Measurements from ENCODE around the gene RBM6.

RBM6 gene

DNA sequence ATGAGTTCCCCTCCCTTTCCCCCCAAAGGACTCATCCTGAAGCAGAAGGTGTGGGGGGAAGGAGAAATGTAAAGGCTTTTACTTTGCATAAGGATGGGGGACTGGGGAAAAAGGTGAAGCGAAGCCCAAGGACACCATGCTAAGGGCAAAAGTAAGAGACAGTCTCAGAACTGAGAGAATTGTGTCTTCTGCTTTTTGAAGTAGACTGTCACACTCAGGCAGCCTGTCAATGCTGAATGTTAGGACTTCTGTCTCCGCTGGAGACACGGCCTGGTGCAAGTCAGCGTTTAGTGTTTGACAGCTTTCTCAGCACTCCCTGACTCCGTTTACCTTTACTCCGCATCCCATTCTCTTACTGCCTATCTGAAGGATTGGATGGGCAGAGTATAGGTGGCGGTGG, 162.6 kb downstream of the RBM6 start:
- no peak for DNase-seq (ENCODE audit: low read depth)
- no peak overlapping the region for H3K4me3 ChIP-seq (ENCODE audit: low read depth, low read length)
- TF ChIP-seq, protein P1, sequence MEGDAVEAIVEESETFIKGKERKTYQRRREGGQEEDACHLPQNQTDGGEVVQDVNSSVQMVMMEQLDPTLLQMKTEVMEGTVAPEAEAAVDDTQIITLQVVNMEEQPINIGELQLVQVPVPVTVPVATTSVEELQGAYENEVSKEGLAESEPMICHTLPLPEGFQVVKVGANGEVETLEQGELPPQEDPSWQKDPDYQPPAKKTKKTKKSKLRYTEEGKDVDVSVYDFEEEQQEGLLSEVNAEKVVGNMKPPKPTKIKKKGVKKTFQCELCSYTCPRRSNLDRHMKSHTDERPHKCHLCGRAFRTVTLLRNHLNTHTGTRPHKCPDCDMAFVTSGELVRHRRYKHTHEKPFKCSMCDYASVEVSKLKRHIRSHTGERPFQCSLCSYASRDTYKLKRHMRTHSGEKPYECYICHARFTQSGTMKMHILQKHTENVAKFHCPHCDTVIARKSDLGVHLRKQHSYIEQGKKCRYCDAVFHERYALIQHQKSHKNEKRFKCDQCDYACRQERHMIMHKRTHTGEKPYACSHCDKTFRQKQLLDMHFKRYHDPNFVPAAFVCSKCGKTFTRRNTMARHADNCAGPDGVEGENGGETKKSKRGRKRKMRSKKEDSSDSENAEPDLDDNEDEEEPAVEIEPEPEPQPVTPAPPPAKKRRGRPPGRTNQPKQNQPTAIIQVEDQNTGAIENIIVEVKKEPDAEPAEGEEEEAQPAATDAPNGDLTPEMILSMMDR (IDR thresholded peaks at IDR 0.05; ENCODE audit: insufficient read depth, low read depth, low read length, missing control alignments), result no peak

GRCh38 chr3:50111757-50112156, 171.8 kb downstream of the RBM6 start:
- TF ChIP-seq, protein P1 (IDR thresholded peaks at IDR 0.05; ENCODE audit: insufficient read depth, low read depth, low read length, missing control alignments), result no peak
- no peak for DNase-seq (ENCODE audit: low read depth)
- no peak overlapping the region for H3K4me3 ChIP-seq (ENCODE audit: low read depth, low read length)

DNA sequence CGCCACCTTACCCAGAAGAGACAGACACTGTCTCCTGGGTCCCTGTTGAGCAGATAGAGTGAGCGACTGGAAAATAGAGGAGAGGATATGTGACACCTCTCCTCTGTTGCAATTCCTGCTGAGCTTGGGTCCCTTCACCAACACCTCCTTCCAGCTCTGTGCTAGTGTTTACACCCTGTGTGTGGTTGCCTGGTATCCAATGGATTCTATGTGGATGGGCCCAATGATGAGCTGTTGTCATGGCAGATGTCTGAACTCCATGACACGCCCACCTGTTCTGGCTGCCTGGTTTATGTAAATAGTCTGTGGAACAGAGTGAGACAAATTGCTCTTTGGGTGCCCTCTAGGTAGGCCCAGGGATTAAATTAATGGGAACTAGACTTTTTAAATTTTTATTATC, 172.5 kb downstream of the RBM6 start:
- no peak for DNase-seq (ENCODE audit: low read depth)
- H3K4me3 ChIP-seq (ENCODE audit: low read depth, low read length), result no peak overlapping the region
- TF ChIP-seq, protein P1 (IDR thresholded peaks at IDR 0.05; ENCODE audit: insufficient read depth, low read depth, low read length, missing control alignments), result no peak

DNA sequence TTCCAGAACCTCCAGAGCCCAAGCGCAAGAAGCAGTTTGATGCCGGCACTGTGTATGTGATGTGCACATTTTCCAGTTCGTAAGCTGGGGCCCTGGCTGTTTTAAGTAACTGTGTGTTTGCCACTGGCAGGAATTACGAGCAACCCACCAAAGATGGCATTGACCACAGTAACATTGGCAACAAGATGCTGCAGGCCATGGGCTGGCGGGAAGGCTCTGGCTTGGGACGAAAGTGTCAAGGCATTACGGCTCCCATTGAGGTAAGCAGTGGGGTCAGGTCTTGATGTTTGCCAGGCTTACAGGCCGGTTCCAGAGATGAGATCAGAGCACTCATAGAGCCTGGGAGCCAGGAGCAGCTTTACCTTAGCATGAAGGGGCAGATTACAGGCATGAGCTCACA, 177.2 kb downstream of the RBM6 start:
- DNase-seq (ENCODE audit: low read depth), result no peak
- TF ChIP-seq, protein P1 (IDR thresholded peaks at IDR 0.05; ENCODE audit: insufficient read depth, low read depth, low read length, missing control alignments), result no peak
- H3K4me3 ChIP-seq (ENCODE audit: low read depth, low read length), result no peak overlapping the region

DNA sequence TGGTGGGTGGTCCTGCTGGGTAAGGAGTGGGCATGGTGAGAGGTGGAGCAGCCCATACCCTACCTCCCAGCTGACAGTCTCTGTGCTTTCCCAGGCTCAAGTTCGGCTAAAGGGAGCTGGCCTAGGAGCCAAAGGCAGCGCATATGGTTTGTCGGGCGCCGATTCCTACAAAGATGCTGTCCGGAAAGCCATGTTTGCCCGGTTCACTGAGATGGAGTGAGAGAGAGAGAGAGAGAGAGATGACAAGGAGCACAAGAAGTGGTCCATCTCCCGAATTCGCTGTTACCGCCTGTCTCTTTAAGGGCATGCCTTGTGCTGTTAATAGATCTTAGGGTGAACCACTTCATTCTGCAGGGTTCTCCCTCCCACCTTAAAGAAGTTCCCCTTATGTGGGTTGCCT, 178.3 kb downstream of the RBM6 start:
- H3K4me3 ChIP-seq (ENCODE audit: low read depth, low read length), result no peak overlapping the region
- DNase-seq (ENCODE audit: low read depth), result no peak
- TF ChIP-seq, protein P1 (IDR thresholded peaks at IDR 0.05; ENCODE audit: insufficient read depth, low read depth, low read length, missing control alignments), result no peak

DNA sequence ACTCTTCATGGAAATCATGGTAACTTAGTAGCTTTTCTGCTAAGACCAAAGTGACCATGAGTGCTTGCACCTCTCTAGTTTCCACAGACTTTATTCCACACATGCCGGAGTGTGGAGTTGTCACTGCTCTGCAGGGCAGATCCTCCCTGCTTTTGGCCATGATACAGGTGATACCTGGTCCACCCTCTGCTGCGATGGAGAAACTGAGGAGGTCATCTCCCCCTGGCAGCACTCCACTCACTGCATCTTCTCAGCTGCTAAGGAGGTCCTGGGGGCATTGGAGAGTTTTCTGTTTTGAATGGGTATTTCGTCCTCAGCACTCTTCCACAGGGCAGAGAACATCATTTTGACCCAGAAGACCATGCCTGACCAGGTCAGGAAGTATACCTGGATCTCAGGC, 179.8 kb downstream of the RBM6 start:
- no peak overlapping the region for H3K4me3 ChIP-seq (ENCODE audit: low read depth, low read length)
- TF ChIP-seq, protein P1 (IDR thresholded peaks at IDR 0.05; ENCODE audit: insufficient read depth, low read depth, low read length, missing control alignments), result no peak

DNA sequence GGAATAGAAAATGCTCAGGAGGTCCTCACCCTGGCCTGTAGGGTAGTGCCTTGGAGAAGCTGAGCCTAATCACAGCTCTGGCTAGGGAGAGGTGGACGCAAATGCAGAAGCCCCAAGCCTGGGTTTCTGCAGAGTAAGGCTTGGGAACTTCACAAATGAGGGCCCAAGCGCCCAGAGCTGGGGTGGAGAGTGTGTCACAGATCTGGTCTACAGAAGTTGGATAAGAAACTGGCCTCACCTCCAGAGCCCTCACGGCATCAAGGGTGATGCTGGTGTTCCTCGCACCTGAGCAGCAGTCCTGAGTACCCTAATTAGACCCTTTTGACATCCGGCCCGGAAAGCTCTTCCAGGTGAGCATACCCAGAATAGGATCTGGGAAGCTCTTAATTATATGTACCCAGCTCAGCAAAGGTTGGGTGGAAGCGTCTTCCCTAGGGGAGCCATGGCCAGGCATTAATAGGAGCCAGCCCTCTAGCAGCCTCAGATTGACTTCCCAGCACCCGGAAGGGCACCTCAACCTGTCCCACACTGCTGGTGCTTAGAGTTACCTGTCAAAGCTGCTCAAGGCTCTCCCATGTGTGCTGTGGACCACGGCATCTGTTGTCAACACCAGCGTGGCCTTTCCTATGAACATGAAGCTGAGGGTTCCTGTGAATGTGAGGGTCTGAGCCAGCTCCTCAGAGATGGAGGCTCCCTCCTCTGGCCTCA, 180.6 kb downstream of the RBM6 start:
- TF ChIP-seq, protein P1 (IDR thresholded peaks at IDR 0.05; ENCODE audit: insufficient read depth, low read depth, low read length, missing control alignments), result no peak
- no peak for DNase-seq (ENCODE audit: low read depth)
- H3K4me3 ChIP-seq (ENCODE audit: low read depth, low read length), result no peak overlapping the region

More for the DNA sequence above, 179.8 kb downstream of the RBM6 start:
- DNase-seq (ENCODE audit: low read depth), result no peak
